ENCODE data around the gene MTA3. TPM values are rescaled to one million over a fixed set of nuclear protein-coding genes. Genes with fewer than 3 reads are reported as not detected.

The MTA3 gene
- total RNA-seq, 1 experiment from 2014 or later = 61.8 TPM

DNA sequence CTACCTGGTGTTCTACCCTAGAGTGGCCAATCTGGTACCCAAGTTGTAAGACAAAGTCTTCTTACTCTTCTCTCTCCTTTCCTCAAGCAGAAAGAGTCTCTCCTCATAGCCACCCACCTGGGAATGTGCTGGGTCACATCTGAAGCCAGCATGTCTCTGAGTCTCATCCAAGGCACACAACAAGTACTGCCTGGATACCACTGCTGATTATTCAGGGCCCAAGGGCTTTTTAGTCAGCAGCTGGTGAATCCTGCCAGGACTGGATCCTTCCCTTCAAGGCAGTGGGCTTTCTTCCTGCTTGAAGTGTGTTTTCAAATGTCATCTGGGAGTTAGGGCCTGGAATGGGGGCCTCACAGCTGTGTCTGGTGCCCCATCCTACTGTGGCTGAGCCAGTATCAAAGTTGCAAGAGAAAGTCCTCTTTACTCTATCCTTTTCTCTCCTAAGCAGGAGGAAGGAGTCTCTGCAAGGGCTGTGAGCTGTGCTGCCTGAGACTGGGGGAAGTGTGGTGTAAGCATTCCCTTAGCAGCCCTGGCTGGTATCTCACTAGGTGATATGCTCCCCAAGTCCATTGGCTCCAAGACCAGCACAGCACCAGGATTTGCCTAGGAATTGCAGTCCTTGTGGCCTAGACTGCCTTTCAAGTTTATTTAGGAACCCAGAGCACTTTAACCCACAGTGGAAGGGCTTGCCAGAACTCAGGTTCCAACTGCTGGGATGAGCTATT lies 168.3 kb downstream of the MTA3 start:
- H3K27me3 ChIP-seq = no peaks in the 10 kb centered on the region
- no peak overlapping the region for H3K27ac ChIP-seq
- no peaks in the 10 kb centered on the region; the same call in 1 of the 2 replicates for H3K9me3 ChIP-seq (replicated peaks)
- no peak for DNase-seq
- H3K36me3 ChIP-seq = no peaks in the 10 kb centered on the region
- no peak overlapping the region for H3K4me3 ChIP-seq
- no peaks in the 10 kb centered on the region for H3K4me1 ChIP-seq

DNA sequence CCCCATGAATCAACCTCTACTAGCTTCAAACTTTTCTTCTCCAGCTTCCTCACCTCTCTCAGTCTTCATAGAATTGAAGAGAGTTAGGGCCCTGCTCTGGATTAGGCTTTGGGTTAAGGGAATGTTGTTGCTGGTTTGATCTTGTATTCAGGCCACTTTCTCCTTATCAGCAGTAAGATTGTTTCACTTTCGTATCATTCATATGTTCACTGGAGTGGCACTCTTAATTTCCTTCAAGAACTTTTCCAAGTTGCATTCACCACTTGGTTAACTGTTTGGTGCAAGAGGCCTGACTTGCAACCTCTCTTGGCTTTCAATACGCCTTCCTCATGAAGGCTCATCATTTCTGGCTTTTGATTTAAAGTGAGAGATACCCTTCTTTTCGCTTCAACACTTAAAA lies 172.7 kb downstream of the MTA3 start:
- no peaks in the 10 kb centered on the region for H3K4me1 ChIP-seq
- no peak for DNase-seq

GRCh38 chr2:42742740-42743658 lies 174.6 kb downstream of the MTA3 start:
- Histone ChIP-seq H3K4me3 (no peak overlapping the region), H3K27ac (no peak overlapping the region), H3K27me3 (no peaks in the 10 kb centered on the region), H3K9me3 (replicated peaks) (no peaks in the 10 kb centered on the region; the same call in 1 of the 2 replicates), H3K4me1 (no peaks in the 10 kb centered on the region), H3K36me3 (no peaks in the 10 kb centered on the region)
- DNase-seq = no peak

More for the DNA sequence above, 172.7 kb downstream of the MTA3 start:
- H3K9me3 ChIP-seq (replicated peaks) = no peaks in the 10 kb centered on the region; the same call in 1 of the 2 replicates
- no peaks in the 10 kb centered on the region for H3K27me3 ChIP-seq
- H3K27ac ChIP-seq = no peak overlapping the region
- no peak overlapping the region for H3K4me3 ChIP-seq
- H3K36me3 ChIP-seq = no peaks in the 10 kb centered on the region

- Histone ChIP-seq H3K4me3 (no peak overlapping the region), H3K27me3 (no peaks in the 10 kb centered on the region), H3K36me3 (no peaks in the 10 kb centered on the region), H3K27ac (no peak overlapping the region), H3K4me1 (no peaks in the 10 kb centered on the region), H3K9me3 (replicated peaks) (no peaks in the 10 kb centered on the region; the same call in 1 of the 2 replicates)
- peak in 1 of 2 experiments; percentile 32 for DNase-seq
Measured at GRCh38 chr2:42743659-42743990, 175.2 kb downstream of the MTA3 start.

- no peaks in the 10 kb centered on the region; the same call in 1 of the 2 replicates for H3K9me3 ChIP-seq (replicated peaks)
- no peaks in the 10 kb centered on the region for H3K4me1 ChIP-seq
- H3K4me3 ChIP-seq = no peak overlapping the region
- no peaks in the 10 kb centered on the region for H3K36me3 ChIP-seq
- H3K27ac ChIP-seq = no peak overlapping the region
- H3K27me3 ChIP-seq = no peaks in the 10 kb centered on the region
- DNase-seq = no peak
Measured at GRCh38 chr2:42744545-42745082, 176.2 kb downstream of the MTA3 start.

DNA sequence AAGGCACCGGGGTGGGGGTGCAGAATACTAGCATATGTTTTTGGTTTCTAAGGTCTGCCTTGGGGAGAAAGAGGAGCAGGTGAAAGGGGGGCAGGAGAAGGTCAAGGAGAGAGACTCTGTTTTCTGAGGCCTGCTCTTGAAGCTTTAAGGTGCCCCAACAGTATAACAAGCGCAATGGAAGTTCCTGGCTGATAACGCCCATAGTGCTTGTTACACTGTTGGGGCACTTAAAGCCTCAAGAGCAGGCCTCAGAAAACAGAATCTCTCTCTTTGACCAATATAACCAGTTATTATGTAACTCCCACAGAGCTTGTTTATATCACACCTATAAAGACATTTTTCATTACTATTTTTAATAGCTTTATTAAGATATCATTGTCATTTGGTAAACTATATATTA lies 179.0 kb downstream of the MTA3 start:
- no peak for DNase-seq

GRCh38 chr2:42748840-42749239 lies 180.4 kb downstream of the MTA3 start:
- DNase-seq = no peak
- no peaks in the 10 kb centered on the region for H3K27me3 ChIP-seq
- H3K27ac ChIP-seq = no peak overlapping the region
- no peaks in the 10 kb centered on the region for H3K36me3 ChIP-seq
- no peaks in the 10 kb centered on the region for H3K9me3 ChIP-seq (replicated peaks)
- peaks cover 2% of the 10 kb centered on the region; the same call in 1 of the 2 replicates for H3K4me1 ChIP-seq
- H3K4me3 ChIP-seq = no peak overlapping the region

More for the DNA sequence above, 179.0 kb downstream of the MTA3 start:
- Histone ChIP-seq H3K9me3 (replicated peaks) (no peaks in the 10 kb centered on the region), H3K4me1 (no peaks in the 10 kb centered on the region), H3K27me3 (no peaks in the 10 kb centered on the region), H3K27ac (no peak overlapping the region), H3K36me3 (no peaks in the 10 kb centered on the region), H3K4me3 (no peak overlapping the region)

- no peak for DNase-seq
- no peak overlapping the region for H3K27ac ChIP-seq
- no peak overlapping the region for H3K4me3 ChIP-seq
- no peaks in the 10 kb centered on the region for H3K9me3 ChIP-seq (replicated peaks)
- no peaks in the 10 kb centered on the region for H3K36me3 ChIP-seq
- H3K4me1 ChIP-seq = peaks cover 14% of the 10 kb centered on the region
- no peaks in the 10 kb centered on the region for H3K27me3 ChIP-seq
Measured at GRCh38 chr2:42752314-42752713, 183.9 kb downstream of the MTA3 start.

- H3K27me3 ChIP-seq = no peaks in the 10 kb centered on the region
- no peak overlapping the region for H3K27ac ChIP-seq
- no peaks in the 10 kb centered on the region for H3K9me3 ChIP-seq (replicated peaks)
- no peaks in the 10 kb centered on the region for H3K36me3 ChIP-seq
- no peak for DNase-seq
- H3K4me3 ChIP-seq = no peak overlapping the region
- peaks cover 14% of the 10 kb centered on the region for H3K4me1 ChIP-seq
Measured at GRCh38 chr2:42752816-42753813, 184.7 kb downstream of the MTA3 start.

- Histone ChIP-seq H3K27ac (peak overlapping the region; percentile 5), H3K36me3 (no peaks in the 10 kb centered on the region), H3K9me3 (replicated peaks) (no peaks in the 10 kb centered on the region), H3K4me1 (peaks cover 14% of the 10 kb centered on the region), H3K4me3 (no peak overlapping the region), H3K27me3 (no peaks in the 10 kb centered on the region)
- DNase-seq = peak; percentile 84 to 87
Measured at GRCh38 chr2:42754021-42754775, 185.8 kb downstream of the MTA3 start.

DNA sequence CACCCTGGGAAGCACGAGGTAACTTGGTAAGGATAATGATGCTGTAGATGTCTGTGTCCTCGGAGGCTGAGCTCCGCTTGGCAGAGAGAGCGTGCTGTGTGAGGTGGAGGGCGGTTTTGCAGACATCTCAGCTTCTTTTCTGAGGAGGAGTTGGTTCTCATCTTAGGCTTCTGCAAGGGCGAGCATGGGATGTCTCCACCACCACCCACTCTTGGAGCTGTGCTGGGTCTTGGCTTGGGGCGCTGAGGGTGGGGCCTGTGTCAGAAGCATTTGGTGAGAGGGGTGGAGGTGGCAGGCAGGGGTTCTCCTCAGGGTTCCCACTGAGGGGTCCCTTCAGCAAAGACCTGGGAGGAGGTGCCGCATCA lies 186.3 kb downstream of the MTA3 start:
- H3K27ac ChIP-seq = peak overlapping the region; percentile 2; the same call in 1 of the 2 replicates
- no peak for DNase-seq

GRCh38 chr2:42755191-42755880 lies 186.9 kb downstream of the MTA3 start:
- no peaks in the 10 kb centered on the region for H3K27me3 ChIP-seq
- DNase-seq = no peak
- H3K9me3 ChIP-seq (replicated peaks) = no peaks in the 10 kb centered on the region
- no peak overlapping the region for H3K4me3 ChIP-seq
- peaks cover 14% of the 10 kb centered on the region for H3K4me1 ChIP-seq
- no peaks in the 10 kb centered on the region for H3K36me3 ChIP-seq
- H3K27ac ChIP-seq = no peak overlapping the region; the same call in 1 of the 2 replicates

More for the DNA sequence above, 186.3 kb downstream of the MTA3 start:
- Histone ChIP-seq H3K36me3 (no peaks in the 10 kb centered on the region), H3K9me3 (replicated peaks) (no peaks in the 10 kb centered on the region), H3K4me1 (peaks cover 14% of the 10 kb centered on the region), H3K27me3 (no peaks in the 10 kb centered on the region), H3K4me3 (no peak overlapping the region)

DNA sequence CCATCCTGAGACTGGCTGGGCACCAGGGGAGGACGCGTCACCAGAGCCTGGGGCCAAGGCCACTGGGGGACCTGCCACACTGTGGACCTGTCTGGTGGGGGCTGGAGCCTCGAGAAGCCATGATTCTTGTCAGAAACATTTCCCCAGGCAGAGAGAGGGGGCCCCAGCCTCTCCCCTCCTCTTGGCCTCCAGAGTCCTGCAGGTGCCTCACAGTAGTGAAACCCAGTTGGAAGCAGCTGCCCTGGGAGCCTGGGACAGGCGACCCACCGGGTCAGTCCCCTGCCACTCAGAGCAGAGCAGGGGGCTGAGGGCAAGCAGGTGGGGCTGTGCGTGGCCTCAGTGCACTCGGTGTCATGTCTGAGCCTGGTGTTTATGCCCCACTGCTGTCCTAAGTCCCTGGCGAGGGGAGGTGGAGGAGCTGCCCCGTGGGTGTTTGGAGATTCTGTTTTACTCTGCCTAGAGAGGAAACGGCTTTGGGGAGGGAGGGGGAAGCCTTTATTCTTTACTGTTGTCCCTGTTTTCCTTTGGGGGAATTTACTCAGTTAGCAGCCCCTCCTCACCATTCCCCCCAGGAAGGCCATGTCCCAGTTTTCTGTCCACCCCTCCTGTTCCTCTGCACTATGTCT lies 187.8 kb downstream of the MTA3 start:
- Histone ChIP-seq H3K27ac (no peak overlapping the region), H3K36me3 (no peaks in the 10 kb centered on the region), H3K27me3 (no peaks in the 10 kb centered on the region), H3K4me1 (peaks cover 14% of the 10 kb centered on the region), H3K4me3 (no peak overlapping the region), H3K9me3 (replicated peaks) (no peaks in the 10 kb centered on the region)
- DNase-seq = no peak
